Measurements from ENCODE around the gene RNF19B. TPM values are rescaled to one million over a fixed set of nuclear protein-coding genes. Genes with fewer than 3 reads are reported as not detected.

Gene RNF19B
- total and polyA plus RNA-seq, 2 of the 8 experiments (the other 6 are each of a cell fraction or from before 2014, with no cell fraction given), result 9.2 to 11.2 TPM

DNA sequence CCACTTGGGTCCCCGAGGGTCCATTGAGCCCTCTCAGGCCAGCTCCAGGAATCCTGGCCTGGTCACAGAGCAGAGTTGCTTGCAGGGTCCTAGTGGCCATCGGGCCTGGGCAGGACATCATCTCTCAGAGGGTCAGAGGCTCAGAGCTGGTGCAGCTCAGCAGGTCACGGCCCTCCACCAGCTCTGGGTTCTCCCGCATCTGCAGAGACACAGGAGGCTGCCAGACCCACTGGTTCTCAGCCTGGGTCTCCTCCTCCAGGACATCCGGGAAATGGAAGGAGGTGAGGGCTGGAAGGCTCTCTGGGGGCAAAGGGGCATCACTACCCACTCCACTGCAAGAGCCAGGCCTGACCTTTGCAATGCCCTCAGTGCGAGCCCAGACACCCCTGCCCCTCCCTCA, 69.9 kb downstream of the RNF19B start:
- Histone ChIP-seq H3K23ac (ENCODE audit: insufficient read length) (no peak overlapping the region), H4K5ac (ENCODE audit: insufficient read length, low read depth, low read length) (no peak overlapping the region), H4K20me1 (replicated peaks in 1 of 2; ENCODE audit: control insufficient read depth in 1 of 2, insufficient read depth in 2 of 2, low read length in 2 of 2) (peaks cover under 1 to 3% of the 10 kb centered on the region in 2 experiments), H2BK12ac (ENCODE audit: low read depth, low read length) (no peak overlapping the region), H2BK5ac (ENCODE audit: low read depth, low read length) (no peak overlapping the region), H3K18ac (ENCODE audit: extremely low read depth, low read length) (no peak overlapping the region), H2AFZ (ENCODE audit: low read length) (no peak overlapping the region), H2BK120ac (replicated peaks; ENCODE audit: low read depth, low read length) (no peak overlapping the region), H2AK5ac (ENCODE audit: low read depth, low read length) (no peak overlapping the region; the same call in 1 of the 2 replicates), H3K14ac (ENCODE audit: insufficient read length) (no peak overlapping the region), H2BK15ac (ENCODE audit: low read length) (no peak overlapping the region), H3K4me3 (ENCODE audit: extremely low read depth in 1 of 4, insufficient read depth in 2 of 4, low read depth in 3 of 4, low read length in 4 of 4) (peak overlapping the region in 1 of 4 experiments; percentile 87; a peak in 1 of 8 replicates), H3K4me1 (replicated peaks in 1 of 4; ENCODE audit: control insufficient read depth in 3 of 4, insufficient read depth in 4 of 4, low read length in 3 of 4) (peaks cover 0 to 15% (median 7%) of the 10 kb centered on the region in 4 experiments; a peak in 5 of 7 replicates), H3K27me3 (replicated peaks in 1 of 4; ENCODE audit: control insufficient read depth in 3 of 4, extremely low read depth in 1 of 4, insufficient read depth in 3 of 4, low read length in 3 of 4) (peaks cover 4 to 34% (median 24%) of the 10 kb centered on the region in 4 experiments), H3K4me2 (ENCODE audit: insufficient read depth in 1 of 2, low read depth in 2 of 2, low read length in 2 of 2) (peak overlapping the region in 1 of 2 experiments; percentile 67; a peak in 2 of 4 replicates), H3K9me3 (ENCODE audit: insufficient read depth in 2 of 2, low read depth in 1 of 2, low read length in 1 of 2) (peaks cover 0 to 6% of the 10 kb centered on the region in 2 experiments; a peak in 1 of 4 replicates), H3K27ac (ENCODE audit: low read depth, low read length) (no peak overlapping the region), H3K79me2 (ENCODE audit: control insufficient read depth in 1 of 2, insufficient read depth in 2 of 2, low read length in 2 of 2) (no peaks in the 10 kb centered on the region), H3K56ac (replicated peaks; ENCODE audit: insufficient read length, low read depth, low read length) (no peak overlapping the region), H2BK20ac (ENCODE audit: low read length) (no peak overlapping the region), H3K4ac (replicated peaks; ENCODE audit: insufficient read length, low read depth, low read length) (no peak overlapping the region), H3K79me1 (ENCODE audit: low read depth, low read length) (no peaks in the 10 kb centered on the region), H3K23me2 (ENCODE audit: low read depth, low read length) (peaks cover 2% of the 10 kb centered on the region; the same call in 1 of the 2 replicates), H3K9ac (replicated peaks in 1 of 4; ENCODE audit: extremely low read depth in 1 of 4, low read depth in 3 of 4, low read length in 3 of 4) (no peak overlapping the region), H3K36me3 (ENCODE audit: control insufficient read depth in 2 of 4, insufficient read depth in 4 of 4, low read length in 3 of 4) (no peaks in the 10 kb centered on the region), H4K8ac (ENCODE audit: extremely low read depth, insufficient read depth, low read length) (peak overlapping the region; percentile 25; the same call in 1 of the 2 replicates), H4K91ac (replicated peaks; ENCODE audit: insufficient read length, low read length) (no peak overlapping the region)
- no peak for FAIRE-seq
- ChIA-PET CTCF (ENCODE audit: partially characterized antibody) (interaction anchor here (0.5 to 16.6 kb wide), 9 partner anchors 16 to 401 kb away, joined by 3 to 382 read pairs (median 3); partner anchors contain the start of genes FNDC5 and HPCA), POLR2A (ENCODE audit: partially characterized antibody) (interaction anchor here (1.2 to 1.8 kb wide), 2 partner anchors 10 to 32 kb away, joined by 3 to 5 read pairs; no protein-coding TSS in a partner anchor)
- DNase-seq (ENCODE audit: low read depth in 1 of 2, low spot score in 2 of 2), result no peak
- WGBS, 2 experiments (ENCODE audit: extremely low coverage in 1 of 2, insufficient coverage in 1 of 2, insufficient read length in 1 of 2, insufficient replicate concordance in 2 of 2, low coverage in 1 of 2, low lambda C conversion rate in 2 of 2, missing lambda C conversion rate in 1 of 2), result 96% methylated on average over 5 of the region's 6 CpGs; no CpG with 5 or more reads in 1 of the 2 experiments
- TF ChIP-seq PHF8 (conservative IDR thresholded peaks at IDR 0.05; ENCODE audit: low read depth, low read length) (no peak), RBBP5 (IDR thresholded peaks at IDR 0.05; ENCODE audit: borderline replicate concordance, low read depth, low read length) (no peak), FOSL1 (IDR thresholded peaks at IDR 0.05; ENCODE audit: insufficient read depth, low read depth, low read length) (no peak), CBX5 (IDR thresholded peaks at IDR 0.05; ENCODE audit: low read depth, low read length) (no peak), SP4 (IDR thresholded peaks at IDR 0.05; ENCODE audit: low read length) (no peak), HDAC6 (IDR thresholded peaks at IDR 0.05; ENCODE audit: low read depth, low read length) (no peak), NRF1 (IDR thresholded peaks at IDR 0.05; ENCODE audit: low read depth, low read length) (no peak), TAF7 (optimal IDR thresholded peaks at IDR 0.05; ENCODE audit: borderline replicate concordance, low read depth, low read length) (no peak), POLR2AphosphoS5 (IDR thresholded peaks at IDR 0.05; ENCODE audit: low read depth, low read length) (no peak), BCL11A (IDR thresholded peaks at IDR 0.05; ENCODE audit: low read depth in 2 of 2, low read length in 2 of 2) (no peak), YY1 (IDR thresholded peaks at IDR 0.05; ENCODE audit: low read depth, low read length) (no peak)
- TF ChIP-seq, protein P1, sequence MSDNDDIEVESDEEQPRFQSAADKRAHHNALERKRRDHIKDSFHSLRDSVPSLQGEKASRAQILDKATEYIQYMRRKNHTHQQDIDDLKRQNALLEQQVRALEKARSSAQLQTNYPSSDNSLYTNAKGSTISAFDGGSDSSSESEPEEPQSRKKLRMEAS (IDR thresholded peaks at IDR 0.05), result no peak
- TF ChIP-seq, protein P2, sequence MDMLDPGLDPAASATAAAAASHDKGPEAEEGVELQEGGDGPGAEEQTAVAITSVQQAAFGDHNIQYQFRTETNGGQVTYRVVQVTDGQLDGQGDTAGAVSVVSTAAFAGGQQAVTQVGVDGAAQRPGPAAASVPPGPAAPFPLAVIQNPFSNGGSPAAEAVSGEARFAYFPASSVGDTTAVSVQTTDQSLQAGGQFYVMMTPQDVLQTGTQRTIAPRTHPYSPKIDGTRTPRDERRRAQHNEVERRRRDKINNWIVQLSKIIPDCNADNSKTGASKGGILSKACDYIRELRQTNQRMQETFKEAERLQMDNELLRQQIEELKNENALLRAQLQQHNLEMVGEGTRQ (IDR thresholded peaks at IDR 0.05; ENCODE audit: low read length), result no peak
